RPMI7951 (cell line): Measurements from ENCODE around the gene ADPRS. TPM values are rescaled to one million over a fixed set of nuclear protein-coding genes. Genes with fewer than 3 reads are reported as not detected.

Source experiments
- DNase-seq: peaks from one replicate; pipeline ENCODE4 v3.0.0-alpha.2; 2012; ENCODE audit warnings: low read depth
- total RNA-seq: library from RNA; depleted of rRNA; stranded (reverse); fragments of >200 nt; shearing (Covaris generic); gene quantifications from 2 replicates; pipeline ENCODE4 v1.2.3, GENCODE V29; 2014

ADPRS gene
- total RNA-seq, 1 experiment from 2014 or later: 53.9 TPM

- no peak for DNase-seq
These were observed 1.2 kb upstream of the ADPRS start for GRCh38 chr1:36087233-36088123.

GRCh38 chr1:36088265-36088576 is 471 bp upstream of the ADPRS start:
- no peak for DNase-seq

DNA sequence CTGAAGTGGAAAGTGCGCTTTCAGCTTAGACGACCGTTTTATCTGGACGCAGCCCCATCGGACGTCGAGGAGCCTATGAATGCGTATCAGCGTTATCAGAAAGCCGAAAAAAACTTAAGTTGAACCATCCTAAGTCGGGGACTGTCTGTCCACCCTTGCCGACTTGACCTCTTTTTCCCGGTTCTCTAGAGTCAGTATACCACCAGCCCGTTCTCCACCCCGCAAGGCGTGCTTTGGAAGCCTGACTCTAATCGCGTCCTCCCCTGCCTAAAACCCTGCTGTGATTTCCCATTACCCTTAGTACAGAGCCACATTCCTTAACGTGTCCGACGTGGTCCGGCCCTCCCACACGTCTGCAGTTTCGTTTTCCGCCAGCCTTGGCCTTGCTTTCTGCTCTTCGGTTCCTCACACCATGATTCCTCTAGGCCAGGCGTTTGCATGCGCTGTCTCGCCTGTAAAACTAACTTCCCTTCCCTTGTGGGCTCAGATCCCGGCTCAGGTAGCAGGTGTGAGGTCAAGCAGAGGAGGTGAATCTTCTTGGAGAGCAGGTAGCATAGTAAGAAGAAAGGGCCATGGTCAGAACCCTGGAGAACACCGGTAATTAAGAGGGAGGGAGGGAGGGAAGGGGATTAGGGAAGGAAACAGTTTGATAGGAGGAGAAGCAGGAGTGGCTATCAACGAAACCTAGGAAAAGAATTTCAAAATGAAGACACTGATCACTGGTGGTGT is 865 bp downstream of the ADPRS start:
- peak; percentile 66 for DNase-seq

DNA sequence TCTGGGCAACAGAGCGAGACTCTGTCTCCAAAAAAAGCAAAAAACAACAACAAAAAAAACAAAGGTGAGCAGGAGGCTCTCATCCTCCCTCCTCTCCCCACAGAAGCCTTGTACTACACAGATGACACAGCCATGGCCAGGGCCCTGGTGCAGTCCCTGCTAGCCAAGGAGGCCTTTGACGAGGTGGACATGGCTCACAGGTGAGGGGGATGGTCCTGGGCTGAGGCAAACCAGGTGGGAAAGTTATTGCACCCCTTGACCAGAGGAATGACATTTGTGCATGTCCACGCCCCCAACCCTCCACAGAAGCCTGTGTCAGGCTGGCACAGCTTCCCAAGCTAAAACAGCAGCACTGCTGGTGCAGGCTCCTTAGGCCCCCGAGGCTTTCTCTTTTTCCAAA is 2.4 kb downstream of the ADPRS start:
- DNase-seq: no peak

DNA sequence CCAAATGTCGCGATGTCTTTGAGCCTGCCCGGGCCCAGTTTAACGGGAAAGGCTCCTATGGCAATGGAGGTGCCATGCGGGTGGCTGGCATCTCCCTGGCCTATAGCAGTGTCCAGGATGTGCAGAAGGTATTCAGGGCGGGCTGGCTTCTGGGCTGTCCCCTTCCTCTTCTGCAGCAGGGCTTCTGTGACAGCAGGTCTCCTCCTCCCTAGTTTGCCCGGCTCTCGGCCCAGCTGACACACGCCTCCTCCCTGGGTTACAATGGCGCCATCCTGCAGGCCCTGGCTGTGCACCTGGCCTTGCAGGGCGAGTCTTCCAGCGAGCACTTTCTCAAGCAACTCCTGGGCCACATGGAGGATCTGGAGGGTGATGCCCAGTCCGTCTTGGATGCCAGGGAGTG is 3.0 kb downstream of the ADPRS start:
- DNase-seq: no peak

- no peak for DNase-seq
These were observed 3.6 kb downstream of the ADPRS start for GRCh38 chr1:36092166-36092797.

- no peak for DNase-seq
These were observed 4.1 kb downstream of the ADPRS start for GRCh38 chr1:36092798-36093185.

DNA sequence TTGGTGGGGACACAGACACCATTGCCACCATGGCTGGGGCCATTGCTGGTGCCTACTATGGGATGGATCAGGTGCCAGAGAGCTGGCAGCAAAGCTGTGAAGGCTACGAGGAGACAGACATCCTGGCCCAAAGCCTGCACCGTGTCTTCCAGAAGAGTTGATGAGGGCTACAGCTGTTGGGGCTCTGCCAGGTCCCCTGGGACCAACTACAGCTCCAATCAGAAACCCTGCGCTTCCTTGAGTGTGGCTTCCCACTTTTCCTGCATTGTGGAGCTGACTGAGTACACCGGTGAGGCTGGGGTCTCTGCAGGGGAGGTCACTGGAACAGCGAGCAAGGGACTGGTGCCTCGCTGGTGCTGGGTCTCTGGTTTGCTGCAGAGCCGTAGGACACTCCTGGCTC is 4.5 kb downstream of the ADPRS start:
- DNase-seq: no peak

- no peak for DNase-seq
These were observed 5.2 kb downstream of the ADPRS start for GRCh38 chr1:36093929-36094328.

- DNase-seq: no peak
These were observed 5.9 kb downstream of the ADPRS start for GRCh38 chr1:36094621-36095061.

DNA sequence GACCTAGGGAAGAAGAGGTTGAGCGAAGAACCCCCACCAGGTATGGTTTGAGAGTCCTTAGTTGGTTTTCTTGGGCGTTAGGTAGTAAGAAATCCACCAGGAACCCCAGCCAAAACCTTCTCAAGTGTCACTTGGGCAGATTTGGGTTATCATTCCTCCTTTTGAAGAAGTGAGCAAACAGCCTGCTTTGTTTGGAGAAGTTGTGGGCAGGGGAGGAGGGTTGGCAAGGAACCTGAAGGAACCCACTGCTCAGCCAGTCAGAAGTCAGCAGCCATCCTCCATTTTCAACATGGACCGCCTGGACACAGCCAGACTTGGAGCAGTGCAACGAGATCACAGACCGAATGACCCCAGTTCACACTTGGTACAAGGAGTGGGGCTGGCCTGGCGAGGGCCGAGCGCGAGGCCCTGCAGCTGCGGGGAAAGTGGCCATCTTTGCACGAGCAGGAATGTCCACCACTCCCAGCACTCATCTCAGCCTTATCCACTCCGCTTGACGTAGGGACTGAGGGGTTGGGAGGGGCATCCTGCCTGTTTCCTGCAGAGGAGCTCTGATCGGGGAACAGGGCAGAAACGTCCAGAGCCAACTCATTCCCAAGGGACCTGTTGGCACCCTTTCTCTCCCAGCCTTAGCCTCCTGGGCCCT is 7.2 kb downstream of the ADPRS start:
- DNase-seq: no peak

DNA sequence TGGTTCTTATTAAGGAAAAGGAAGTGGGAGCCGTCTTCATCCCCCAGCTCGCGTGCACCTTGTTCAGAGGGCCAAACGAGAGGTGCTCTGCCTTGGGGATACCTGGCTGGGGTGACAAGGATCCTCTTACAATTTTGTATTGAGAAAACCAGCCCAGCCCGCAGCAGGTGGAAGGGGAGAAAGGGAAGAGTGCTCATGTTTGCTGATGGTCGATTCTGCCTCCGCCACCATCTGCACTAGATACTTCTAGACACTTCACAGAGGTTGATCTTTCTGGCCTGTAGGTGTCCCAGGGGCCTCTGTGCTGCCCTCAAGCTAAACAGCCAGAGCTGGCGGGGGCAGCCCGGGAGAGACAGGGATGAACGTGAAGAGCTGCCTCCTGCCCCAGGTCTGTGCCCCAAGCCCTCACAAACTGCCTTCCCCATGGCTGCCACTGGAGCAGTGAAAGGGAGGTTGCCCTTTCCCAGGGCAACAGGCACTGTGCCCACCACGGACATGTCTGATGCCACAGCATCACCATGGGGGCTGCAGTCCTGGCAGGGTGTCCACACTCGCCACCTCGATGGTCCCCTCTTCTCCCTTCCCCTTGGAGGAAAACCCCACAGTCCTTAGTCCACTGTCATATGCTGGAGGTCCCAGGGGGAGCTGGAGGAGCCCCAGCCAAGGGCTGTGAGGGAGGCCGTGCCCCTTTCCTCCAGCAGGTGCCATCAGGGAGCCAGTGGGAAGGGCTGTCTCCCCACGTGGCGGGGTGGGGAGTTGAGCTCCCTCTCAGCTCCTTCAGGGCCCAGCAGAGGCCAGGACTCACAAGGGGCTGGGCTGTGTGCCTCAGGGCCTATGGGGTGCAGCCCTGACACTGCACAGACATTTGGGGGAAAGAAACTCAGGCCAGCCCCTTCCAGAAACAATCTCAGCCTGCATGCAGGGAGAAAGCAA is 8.1 kb downstream of the ADPRS start:
- DNase-seq: peak; percentile 28

- no peak for DNase-seq
These were observed 9.2 kb downstream of the ADPRS start for GRCh38 chr1:36097693-36098585.

DNA sequence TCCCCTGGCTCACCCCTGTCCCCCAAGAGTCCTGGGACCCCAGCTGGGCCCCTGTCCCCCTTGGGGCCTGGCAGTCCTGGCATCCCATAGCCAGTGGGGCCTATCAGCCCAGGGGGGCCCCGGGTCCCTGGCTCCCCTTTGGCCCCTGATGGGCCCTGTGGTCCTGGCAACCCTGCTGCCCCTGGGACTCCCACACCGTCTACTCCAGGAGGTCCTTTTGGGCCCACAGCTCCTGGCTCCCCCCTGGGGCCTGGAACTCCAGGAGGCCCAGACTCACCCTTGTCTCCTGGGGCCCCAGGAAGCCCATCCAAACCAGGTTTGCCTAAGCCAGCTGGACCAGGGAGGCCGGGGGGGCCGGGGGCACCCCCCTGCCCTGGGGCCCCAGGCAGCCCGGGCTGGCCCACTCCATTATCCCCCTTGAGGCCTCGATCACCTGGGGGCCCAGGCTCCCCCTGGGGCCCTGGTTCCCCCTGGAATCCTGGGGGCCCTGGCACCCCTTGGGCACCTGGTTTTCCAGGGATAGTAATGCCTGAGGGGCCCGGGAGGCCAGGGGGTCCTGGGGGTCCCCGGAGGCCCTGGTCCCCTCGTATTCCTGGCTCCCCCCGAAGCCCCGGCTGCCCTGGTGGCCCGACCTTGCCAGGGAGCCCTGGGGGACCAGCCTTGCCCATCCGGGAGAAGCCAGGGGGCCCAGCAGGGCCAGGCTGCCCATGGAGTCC is 10.1 kb downstream of the ADPRS start:
- DNase-seq: no peak

DNA sequence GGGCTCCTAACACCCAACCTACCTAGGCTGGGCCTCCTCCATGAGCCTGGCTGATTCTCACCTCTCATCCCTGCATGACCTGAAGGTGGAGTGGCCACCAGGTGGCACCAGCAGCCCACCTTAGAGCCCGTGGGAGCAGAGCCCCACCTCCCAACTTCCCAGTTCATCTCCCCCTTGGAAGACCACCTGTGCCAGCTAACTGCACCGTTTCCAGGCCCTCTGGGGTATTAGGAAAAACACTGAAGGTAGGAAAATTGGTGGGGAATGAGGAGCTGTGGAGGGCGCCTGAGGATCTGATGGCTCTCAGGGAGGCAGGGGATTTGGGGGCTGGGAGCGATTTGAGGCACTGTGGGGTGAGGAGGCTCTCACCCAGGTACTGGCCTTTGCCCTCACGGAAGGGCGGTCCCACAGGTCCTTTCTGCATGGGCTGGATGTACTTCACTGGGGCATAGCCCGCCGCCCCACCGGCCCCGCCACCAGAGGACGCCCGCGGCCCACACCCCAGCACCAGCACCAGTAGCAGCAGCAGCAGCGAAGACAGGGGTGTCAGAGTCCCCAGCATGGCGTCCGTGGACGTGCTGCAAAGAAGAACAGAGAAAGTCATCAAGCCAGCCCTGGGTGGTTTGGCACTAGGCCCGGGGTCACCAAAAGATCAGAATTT is 11.1 kb downstream of the ADPRS start:
- DNase-seq: peak; percentile 68

- DNase-seq: no peak
These were observed 11.7 kb downstream of the ADPRS start for GRCh38 chr1:36100376-36100775.

DNA sequence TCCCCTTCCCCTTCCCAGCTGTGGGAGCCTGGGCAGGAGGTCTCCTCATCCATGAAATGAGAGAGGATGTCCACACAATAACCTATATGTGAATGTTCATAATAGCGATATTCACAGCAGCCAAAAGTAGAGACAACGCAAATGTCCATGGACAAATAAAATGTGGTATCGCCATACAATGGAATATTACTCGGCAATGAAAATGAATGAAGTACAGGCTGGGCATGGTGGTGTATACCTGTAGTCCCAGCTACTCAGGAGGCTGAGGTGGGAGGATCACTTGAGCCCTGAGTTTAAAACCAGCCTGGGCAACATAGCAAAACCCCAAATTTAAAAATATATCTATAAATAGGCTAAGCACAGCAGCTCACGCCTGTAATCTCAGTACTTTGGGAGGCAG is 12.9 kb downstream of the ADPRS start:
- no peak for DNase-seq

GRCh38 chr1:36106269-36106668 is 17.6 kb downstream of the ADPRS start:
- DNase-seq: no peak

DNA sequence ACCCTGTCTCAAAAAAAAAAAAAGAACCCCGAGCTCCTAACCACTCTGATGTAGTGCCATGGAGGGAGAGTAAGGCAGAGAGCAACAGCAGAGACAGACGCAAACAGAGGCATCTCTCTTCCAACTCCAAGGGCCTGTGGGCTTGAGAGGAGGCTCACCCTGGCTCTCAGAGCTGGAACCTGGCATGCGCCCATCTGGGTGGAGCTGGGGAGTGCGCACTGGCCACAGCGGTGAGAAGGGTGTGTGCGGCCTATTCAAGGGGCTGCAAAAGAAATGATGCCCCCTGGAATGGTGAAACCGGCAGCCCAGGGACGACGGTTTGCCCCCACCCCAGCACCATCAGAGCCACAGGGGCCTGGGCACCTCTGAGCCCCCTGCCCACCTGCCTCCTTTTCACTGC is 18.7 kb downstream of the ADPRS start:
- DNase-seq: no peak
